GM19238 (cell line): ENCODE measurements around the gene CKLF.
"Not testable (repeated sequence)": the region's sequence is repeated elsewhere in the genome, so short reads cannot be mapped to it uniquely, and the experiment has no call there.

ENCODE experiments used
- DNase-seq: peaks from one replicate; pipeline ENCODE4 v3.0.0; 2011; ENCODE audit warnings: low spot score; ENCODE audit not compliant: insufficient read length

The CKLF gene

GRCh38 chr16:66542396-66542795 is 10.0 kb upstream of the CKLF start:
- no peak for DNase-seq

DNA sequence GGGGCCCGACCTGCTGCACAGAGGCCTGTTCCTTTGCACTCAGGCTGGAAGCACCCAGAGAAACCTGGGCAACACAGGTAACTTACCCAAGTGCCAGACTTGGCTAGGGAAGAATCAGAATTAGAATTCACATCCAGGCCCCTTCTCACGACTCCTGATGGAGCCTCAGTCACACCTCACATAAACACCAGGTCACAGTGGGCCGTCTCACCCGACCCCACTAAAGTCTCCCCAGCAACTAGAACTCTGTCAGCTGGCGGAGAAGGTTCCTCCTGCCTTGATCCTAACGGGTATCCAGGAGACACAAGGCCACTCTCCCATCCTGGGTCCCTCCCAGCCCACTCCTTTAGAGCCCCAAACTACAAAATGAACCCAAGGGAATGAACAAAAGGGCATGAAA is 8.8 kb upstream of the CKLF start:
- DNase-seq: no peak

- DNase-seq: no peak
Observed at GRCh38 chr16:66544016-66544757, 8.2 kb upstream of the CKLF start.

- no peak for DNase-seq
Observed at GRCh38 chr16:66547101-66547989, 5.0 kb upstream of the CKLF start.

DNA sequence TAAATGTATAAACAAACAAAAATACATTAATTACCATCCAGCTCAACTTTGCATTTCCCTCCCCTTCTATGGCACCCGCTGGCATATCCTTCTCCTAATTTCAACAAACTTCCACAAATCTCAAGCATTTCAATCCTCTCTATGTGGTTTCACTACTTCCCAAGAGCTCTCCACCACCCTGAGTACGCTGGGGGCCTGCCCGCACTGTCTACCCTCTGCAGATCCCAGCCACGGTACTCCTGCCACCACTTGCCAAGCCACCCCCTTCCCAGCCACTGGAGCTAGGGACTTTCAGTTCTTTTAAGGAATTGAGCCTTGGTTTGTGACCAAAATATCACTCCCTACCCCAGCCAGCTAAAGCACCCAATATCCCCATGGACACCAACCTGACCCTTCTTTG is 4.3 kb upstream of the CKLF start:
- DNase-seq: no peak

DNA sequence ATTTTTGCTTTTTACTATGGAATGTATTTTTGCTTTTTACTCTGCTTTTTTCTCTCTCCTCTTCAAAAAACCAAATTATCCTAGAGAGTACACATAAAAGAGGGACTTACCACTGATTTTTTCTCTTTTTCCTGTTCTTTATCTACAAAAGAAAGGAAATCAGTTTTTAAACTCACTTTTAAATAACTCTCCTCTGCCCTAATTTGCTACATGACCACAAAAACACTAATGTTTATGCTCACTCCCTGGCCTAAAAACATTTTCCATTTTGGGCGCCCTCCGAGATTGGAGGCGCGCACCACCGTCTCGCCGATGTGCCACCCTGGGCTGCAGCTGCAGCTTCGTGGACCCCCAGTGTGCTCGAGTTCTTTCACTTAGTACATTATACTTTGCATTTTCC is 3.5 kb upstream of the CKLF start:
- no peak for DNase-seq

DNA sequence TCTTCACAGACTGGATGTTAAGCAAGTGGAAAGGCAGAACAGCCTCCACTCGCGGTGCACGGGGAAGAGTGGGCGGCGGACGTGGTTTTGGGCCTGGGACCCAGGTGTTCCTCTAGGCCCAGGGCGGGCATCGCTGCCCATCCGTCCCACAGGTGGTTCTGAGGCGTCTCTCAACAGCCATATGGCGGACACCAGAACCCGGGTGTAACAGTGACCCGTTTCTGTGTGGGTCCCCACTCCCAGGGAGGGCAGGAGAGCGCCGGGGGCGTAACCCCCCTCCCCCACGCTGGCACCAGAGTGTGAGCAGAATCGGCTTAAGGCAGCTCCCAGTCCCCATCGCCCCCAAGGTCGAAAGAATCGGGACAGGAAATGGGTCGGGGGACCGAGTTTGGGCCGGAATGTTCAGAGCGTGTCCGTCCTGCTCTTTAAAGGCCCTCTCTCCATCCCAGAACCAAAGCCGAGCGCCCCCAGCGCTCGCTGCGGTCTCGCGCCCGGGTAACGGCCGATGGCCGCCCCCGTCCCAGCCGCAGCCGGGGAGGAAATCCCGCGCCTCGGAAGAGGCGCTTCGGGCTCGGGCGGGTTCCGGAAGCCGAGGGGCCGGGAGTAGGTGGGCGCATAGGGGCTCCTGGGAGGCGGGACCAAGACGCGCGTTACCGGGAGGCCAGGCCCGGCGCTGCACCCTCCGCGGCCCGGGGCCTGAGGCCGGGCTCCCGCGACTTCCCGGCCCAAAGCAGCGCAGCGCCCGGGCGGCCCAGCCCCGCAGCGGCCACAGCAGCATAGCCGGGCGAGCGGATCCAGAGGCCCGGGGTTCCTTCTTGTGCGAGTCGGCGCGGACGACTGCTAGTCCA is 2.9 kb upstream of the CKLF start, which contains the start of gene TK2:
Gene TK2, minus strand, starts transcription at position 839 of the 848 bp plus-strand sequence. Its CDS starts 61 bp downstream, at position 778.
- DNase-seq: peak; percentile 10

- DNase-seq: no peak
Observed at GRCh38 chr16:66551348-66551759, 1.0 kb upstream of the CKLF start.

- DNase-seq: no peak
Observed at GRCh38 chr16:66551788-66552285, 539 bp upstream of the CKLF start.

DNA sequence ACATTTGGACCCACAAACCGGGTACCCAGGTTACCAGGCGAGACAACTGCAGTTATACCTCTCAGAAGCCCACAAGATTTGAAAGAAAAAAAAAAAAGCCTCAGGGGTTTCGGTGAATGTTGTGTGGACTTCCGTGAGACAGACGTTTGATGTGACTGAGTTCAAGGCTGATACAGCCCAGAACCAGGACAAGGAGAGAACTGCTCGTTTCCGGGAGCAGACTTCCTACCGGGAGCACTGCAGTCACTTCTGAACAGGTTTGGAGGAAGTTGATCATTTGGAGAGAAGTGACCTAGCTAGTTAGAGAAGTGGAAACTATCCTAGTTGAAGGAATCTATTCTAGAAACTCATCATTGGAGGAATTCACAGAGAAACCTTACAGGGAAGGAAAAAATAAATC is 847 bp downstream of the CKLF start:
- DNase-seq: no peak

DNA sequence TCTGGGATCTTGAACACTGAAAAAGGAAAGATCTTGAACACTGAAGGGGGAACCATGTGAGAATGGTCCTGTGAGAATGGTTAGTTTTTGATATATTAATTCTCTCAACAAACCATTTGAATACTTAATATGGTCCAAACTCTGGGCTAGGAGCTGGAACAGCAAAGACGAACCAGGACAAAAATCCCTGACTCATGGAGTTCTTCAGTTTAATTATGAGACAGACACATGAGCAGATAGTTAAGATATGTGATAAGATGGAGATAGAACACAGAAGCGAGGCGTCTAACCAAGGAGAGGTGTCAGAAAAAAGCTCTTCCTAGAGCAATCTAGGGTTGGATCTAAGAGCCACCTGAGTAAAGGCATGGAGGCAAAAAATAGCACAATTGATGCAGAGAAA is 1.6 kb downstream of the CKLF start:
- DNase-seq: no peak

DNA sequence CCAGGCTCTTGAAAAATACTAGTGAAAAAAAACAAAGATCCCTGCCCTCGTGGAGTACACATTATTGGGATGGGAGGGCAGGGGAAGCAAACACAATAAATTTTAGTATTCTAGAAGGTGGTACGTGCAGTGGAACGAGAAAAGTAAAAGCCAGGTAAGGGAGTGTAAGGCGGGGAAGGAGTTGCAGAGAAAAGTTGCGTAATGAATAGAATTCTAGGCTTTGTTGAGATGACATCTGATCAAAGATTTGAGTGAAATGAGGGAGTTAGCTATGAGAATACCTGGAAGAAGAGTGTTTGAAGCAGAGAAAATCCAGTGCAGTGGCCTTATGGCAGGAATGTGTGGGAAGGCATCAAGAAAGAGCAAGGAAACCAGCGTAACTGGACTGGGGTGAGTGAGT is 2.1 kb downstream of the CKLF start:
- no peak for DNase-seq

- DNase-seq: no peak
Observed at GRCh38 chr16:66560107-66560506, 7.7 kb downstream of the CKLF start.

GRCh38 chr16:66561381-66562080 is 9.2 kb downstream of the CKLF start:
- no peak for DNase-seq

DNA sequence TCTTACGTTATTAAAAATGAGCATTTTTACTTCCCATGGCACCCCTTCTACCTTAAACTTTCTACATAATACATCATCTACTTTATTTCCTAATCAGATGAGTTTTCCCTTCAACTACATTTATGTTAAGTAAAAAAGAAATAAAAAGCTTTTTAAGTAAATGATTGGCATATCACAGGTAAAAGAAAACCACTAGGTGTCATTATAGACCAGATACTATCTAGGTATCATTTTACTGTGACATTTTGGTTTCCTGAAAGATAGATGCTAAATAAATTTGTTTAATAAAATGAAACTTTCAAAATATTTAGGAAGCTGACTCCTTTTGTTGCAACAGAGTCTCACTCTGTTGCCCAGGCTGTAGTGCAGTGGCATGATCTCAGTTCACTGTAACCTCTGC is 10.0 kb downstream of the CKLF start:
- no peak for DNase-seq

- DNase-seq: no peak
Observed at GRCh38 chr16:66562986-66563385, 10.6 kb downstream of the CKLF start.

- DNase-seq: no peak
Observed at GRCh38 chr16:66563574-66564334, 11.4 kb downstream of the CKLF start.

DNA sequence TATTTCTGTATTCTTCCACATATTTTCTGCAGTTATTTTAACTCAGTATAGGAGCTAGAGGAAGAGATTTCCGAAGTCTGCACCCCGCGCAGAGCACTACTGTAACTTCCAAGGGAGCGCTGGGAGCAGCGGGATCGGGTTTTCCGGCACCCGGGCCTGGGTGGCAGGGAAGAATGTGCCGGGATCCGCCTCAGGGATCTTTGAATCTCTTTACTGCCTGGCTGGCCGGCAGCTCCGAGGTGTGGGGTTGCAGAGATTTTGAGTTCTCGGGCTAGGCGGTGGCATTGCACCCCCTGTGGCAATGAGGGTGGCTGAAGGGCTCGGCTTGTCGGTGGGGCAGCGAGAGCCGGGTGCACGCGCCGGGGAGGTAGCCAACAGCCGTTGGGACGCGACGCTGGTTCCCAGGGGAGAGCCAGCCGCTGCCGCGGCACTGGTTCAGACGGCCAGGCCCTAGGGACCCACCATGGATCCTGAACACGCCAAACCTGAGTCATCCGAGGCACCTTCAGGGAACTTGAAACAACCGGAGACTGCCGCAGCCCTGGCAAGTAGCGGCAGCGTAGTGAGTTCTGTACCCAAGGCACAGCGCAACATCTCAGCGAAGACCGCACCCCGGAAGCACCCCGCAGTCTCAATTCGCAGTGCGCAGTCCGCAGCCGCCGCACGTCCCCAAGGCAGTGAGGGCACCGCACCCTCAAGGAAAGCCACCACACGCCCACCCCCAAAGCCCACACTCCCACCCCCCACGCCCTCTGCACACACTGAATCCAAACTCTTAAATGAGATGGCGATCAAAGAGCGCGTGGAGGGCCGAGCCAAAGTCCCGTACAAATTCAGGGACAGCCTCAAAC is 13.9 kb downstream of the CKLF start, which contains the start of gene CMTM1:
Gene CMTM1, plus strand, starts transcription at position 389 of the 851 bp plus-strand sequence. Its CDS starts 75 bp downstream, at position 464.
- DNase-seq: no peak

GRCh38 chr16:66567270-66567669 is 14.9 kb downstream of the CKLF start:
- not testable (repeated sequence) for DNase-seq
